PFSK-1 (cell line): ENCODE results near the gene RNPEPL1.

Source experiments
- POLR2AphosphoS5 ChIP-seq: IDR thresholded peaks from 2 replicates; pipeline ENCODE4 v1.6.1; 2012; ENCODE audit warnings: low read depth, mild to moderate bottlenecking, control low read depth, low read length, moderate library complexity
- TAF1 ChIP-seq: IDR thresholded peaks from 2 replicates; pipeline ENCODE4 v1.6.1; 2012; ENCODE audit warnings: low read length, control low read depth, borderline replicate concordance; ENCODE audit not compliant: insufficient read depth
- TF ChIP-seq, protein P1 (sequence below), 2 experiments: IDR thresholded peaks; 2 replicates each; pipeline versions ENCODE4 v1.6.1 to v1.8.0; 2011 to 2012; ENCODE audit warnings: low read depth in 2 of 2, low read length in 2 of 2, control low read depth in 1 of 2, inconsistent platforms in 1 of 2, mild to moderate bottlenecking in 1 of 2, moderate library complexity in 1 of 2; ENCODE audit not compliant: insufficient read depth in 1 of 2

DNA sequence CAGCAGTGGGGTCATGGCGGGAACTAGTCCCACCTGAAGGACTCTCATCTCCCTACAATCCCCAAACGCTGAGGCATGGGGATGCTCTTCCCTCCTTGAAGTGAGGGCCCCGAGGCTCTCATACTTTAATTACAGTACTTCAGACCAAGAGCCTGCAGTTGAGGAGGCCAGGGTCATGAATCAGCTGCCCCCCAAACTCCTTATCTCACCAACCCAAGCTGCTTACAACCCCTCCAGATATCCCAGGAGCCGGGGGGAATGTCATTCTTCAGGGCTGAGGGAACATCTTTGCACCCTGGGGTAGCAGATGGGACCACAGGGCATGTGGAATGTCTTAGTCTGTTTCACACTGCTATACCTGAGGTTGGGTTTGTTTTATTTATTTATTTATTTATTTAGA, 15.5 kb downstream of the RNPEPL1 start:
- TF ChIP-seq POLR2AphosphoS5 = no peak
- TF ChIP-seq TAF1 = no peak
- TF ChIP-seq, protein P1, sequence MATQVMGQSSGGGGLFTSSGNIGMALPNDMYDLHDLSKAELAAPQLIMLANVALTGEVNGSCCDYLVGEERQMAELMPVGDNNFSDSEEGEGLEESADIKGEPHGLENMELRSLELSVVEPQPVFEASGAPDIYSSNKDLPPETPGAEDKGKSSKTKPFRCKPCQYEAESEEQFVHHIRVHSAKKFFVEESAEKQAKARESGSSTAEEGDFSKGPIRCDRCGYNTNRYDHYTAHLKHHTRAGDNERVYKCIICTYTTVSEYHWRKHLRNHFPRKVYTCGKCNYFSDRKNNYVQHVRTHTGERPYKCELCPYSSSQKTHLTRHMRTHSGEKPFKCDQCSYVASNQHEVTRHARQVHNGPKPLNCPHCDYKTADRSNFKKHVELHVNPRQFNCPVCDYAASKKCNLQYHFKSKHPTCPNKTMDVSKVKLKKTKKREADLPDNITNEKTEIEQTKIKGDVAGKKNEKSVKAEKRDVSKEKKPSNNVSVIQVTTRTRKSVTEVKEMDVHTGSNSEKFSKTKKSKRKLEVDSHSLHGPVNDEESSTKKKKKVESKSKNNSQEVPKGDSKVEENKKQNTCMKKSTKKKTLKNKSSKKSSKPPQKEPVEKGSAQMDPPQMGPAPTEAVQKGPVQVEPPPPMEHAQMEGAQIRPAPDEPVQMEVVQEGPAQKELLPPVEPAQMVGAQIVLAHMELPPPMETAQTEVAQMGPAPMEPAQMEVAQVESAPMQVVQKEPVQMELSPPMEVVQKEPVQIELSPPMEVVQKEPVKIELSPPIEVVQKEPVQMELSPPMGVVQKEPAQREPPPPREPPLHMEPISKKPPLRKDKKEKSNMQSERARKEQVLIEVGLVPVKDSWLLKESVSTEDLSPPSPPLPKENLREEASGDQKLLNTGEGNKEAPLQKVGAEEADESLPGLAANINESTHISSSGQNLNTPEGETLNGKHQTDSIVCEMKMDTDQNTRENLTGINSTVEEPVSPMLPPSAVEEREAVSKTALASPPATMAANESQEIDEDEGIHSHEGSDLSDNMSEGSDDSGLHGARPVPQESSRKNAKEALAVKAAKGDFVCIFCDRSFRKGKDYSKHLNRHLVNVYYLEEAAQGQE (IDR thresholded peaks at IDR 0.05; ENCODE audit: insufficient read depth in 1 of 2, low read depth in 2 of 2, low read length in 2 of 2) = no peak
